Activated T-cell treated with anti-CD3 and anti-CD28 coated beads, Interleukin-2, amount 50 U/mL, for 4 hours (primary cell): ENCODE results near the gene IFT25. TPM values are rescaled to one million over a fixed set of nuclear protein-coding genes. Genes with fewer than 3 reads are reported as not detected.

Experiments used
- ATAC-seq, 2 donors: fragments of 200-7000 bp; cut with Tn5 transposase; one replicate each; pipeline ENCODE4 v1.10.0; 2021
- DNase-seq: peaks from one replicate; pipeline ENCODE4 v3.0.0-alpha.2; 2020
- H3K27me3 Mint-ChIP-seq: one replicate; pipeline ENCODE4 v1.8.0; 2021; ENCODE audit warnings: low read depth, mixed read lengths
- H3K36me3 Mint-ChIP-seq: one replicate; pipeline ENCODE4 v1.8.0; 2022; ENCODE audit warnings: mixed read lengths; ENCODE audit not compliant: insufficient read depth
- H3K4me1 Mint-ChIP-seq: one replicate; pipeline ENCODE4 v1.8.0; 2021; ENCODE audit warnings: low read depth, mixed read lengths
- H3K4me3 Mint-ChIP-seq: one replicate; pipeline ENCODE4 v1.8.0; 2021; ENCODE audit warnings: mild to moderate bottlenecking, moderate library complexity, mixed read lengths
- H3K9me3 Mint-ChIP-seq: one replicate; pipeline ENCODE4 v1.8.0; 2021; ENCODE audit warnings: mixed read lengths
- total RNA-seq, 3 donors: library from RNA; stranded (reverse); gene quantifications; one replicate each; pipeline ENCODE4 v1.2.1, GENCODE V29; 2021

The IFT25 gene
- total RNA-seq, 3 donors from 2014 or later: 26.0 to 31.5 (median 28.1) TPM

GRCh38 chr1:53919675-53920066 lies 25.8 kb downstream of the IFT25 start:
- H3K4me1 Mint-ChIP-seq: peaks cover 33% of the 10 kb centered on the region
- H3K27me3 Mint-ChIP-seq: no peaks in the 10 kb centered on the region
- no peak for DNase-seq
- H3K9me3 Mint-ChIP-seq: no peaks in the 10 kb centered on the region
- ATAC-seq: peak; percentile 58 to 72
- H3K36me3 Mint-ChIP-seq: peaks cover 11% of the 10 kb centered on the region
- no peak overlapping the region for H3K4me3 Mint-ChIP-seq

- Mint-ChIP-seq H3K36me3 (peaks cover 6% of the 10 kb centered on the region), H3K27me3 (no peaks in the 10 kb centered on the region), H3K4me3 (no peak overlapping the region), H3K9me3 (no peaks in the 10 kb centered on the region), H3K4me1 (peaks cover 33% of the 10 kb centered on the region)
- DNase-seq: no peak
- ATAC-seq: no peak
These were observed 27.2 kb downstream of the IFT25 start for GRCh38 chr1:53918343-53918742.

- no peaks in the 10 kb centered on the region for H3K9me3 Mint-ChIP-seq
- ATAC-seq (no peak), DNase-seq (no peak)
- H3K36me3 Mint-ChIP-seq: peaks cover 7% of the 10 kb centered on the region
- H3K4me3 Mint-ChIP-seq: no peak overlapping the region
- no peaks in the 10 kb centered on the region for H3K27me3 Mint-ChIP-seq
- peaks cover 17% of the 10 kb centered on the region for H3K4me1 Mint-ChIP-seq
These were observed 32.0 kb downstream of the IFT25 start for GRCh38 chr1:53913352-53914033.

- Mint-ChIP-seq H3K4me3 (no peak overlapping the region), H3K9me3 (no peaks in the 10 kb centered on the region), H3K4me1 (peaks cover 11% of the 10 kb centered on the region), H3K27me3 (no peaks in the 10 kb centered on the region), H3K36me3 (peaks cover 7% of the 10 kb centered on the region)
- ATAC-seq: no peak
- no peak for DNase-seq
These were observed 34.1 kb downstream of the IFT25 start for GRCh38 chr1:53911442-53911841.

GRCh38 chr1:53909946-53910345 lies 35.6 kb downstream of the IFT25 start:
- Mint-ChIP-seq H3K9me3 (no peaks in the 10 kb centered on the region), H3K4me1 (no peaks in the 10 kb centered on the region), H3K27me3 (no peaks in the 10 kb centered on the region), H3K4me3 (no peak overlapping the region), H3K36me3 (peaks cover 4% of the 10 kb centered on the region)
- ATAC-seq (no peak), DNase-seq (no peak)

GRCh38 chr1:53906121-53906520 lies 39.4 kb downstream of the IFT25 start:
- H3K4me1 Mint-ChIP-seq: no peaks in the 10 kb centered on the region
- no peaks in the 10 kb centered on the region for H3K9me3 Mint-ChIP-seq
- DNase-seq (no peak), ATAC-seq (no peak)
- H3K36me3 Mint-ChIP-seq: no peaks in the 10 kb centered on the region
- H3K27me3 Mint-ChIP-seq: no peaks in the 10 kb centered on the region
- H3K4me3 Mint-ChIP-seq: no peak overlapping the region

- no peaks in the 10 kb centered on the region for H3K36me3 Mint-ChIP-seq
- no peak for DNase-seq
- ATAC-seq: no peak
- no peaks in the 10 kb centered on the region for H3K27me3 Mint-ChIP-seq
- H3K4me3 Mint-ChIP-seq: no peak overlapping the region
- H3K4me1 Mint-ChIP-seq: no peaks in the 10 kb centered on the region
- H3K9me3 Mint-ChIP-seq: no peaks in the 10 kb centered on the region
These were observed 40.0 kb downstream of the IFT25 start for GRCh38 chr1:53905509-53905908.

GRCh38 chr1:53902235-53903138 lies 43.0 kb downstream of the IFT25 start:
- H3K4me3 Mint-ChIP-seq: no peak overlapping the region
- no peak for ATAC-seq
- H3K36me3 Mint-ChIP-seq: no peaks in the 10 kb centered on the region
- H3K4me1 Mint-ChIP-seq: no peaks in the 10 kb centered on the region
- H3K9me3 Mint-ChIP-seq: no peaks in the 10 kb centered on the region
- no peaks in the 10 kb centered on the region for H3K27me3 Mint-ChIP-seq
- no peak for DNase-seq

GRCh38 chr1:53899708-53900107 lies 45.8 kb downstream of the IFT25 start:
- no peak for ATAC-seq
- no peaks in the 10 kb centered on the region for H3K9me3 Mint-ChIP-seq

GRCh38 chr1:53899206-53899628 lies 46.3 kb downstream of the IFT25 start:
- Mint-ChIP-seq H3K36me3 (no peaks in the 10 kb centered on the region), H3K4me3 (no peak overlapping the region), H3K9me3 (no peaks in the 10 kb centered on the region), H3K4me1 (no peaks in the 10 kb centered on the region), H3K27me3 (peaks cover 7% of the 10 kb centered on the region)
- DNase-seq (no peak), ATAC-seq (no peak)

More at GRCh38 chr1:53899708-53900107, 45.8 kb downstream of the IFT25 start:
- DNase-seq: no peak
- Mint-ChIP-seq H3K4me1 (no peaks in the 10 kb centered on the region), H3K36me3 (no peaks in the 10 kb centered on the region), H3K27me3 (peaks cover 7% of the 10 kb centered on the region), H3K4me3 (no peak overlapping the region)

- DNase-seq (no peak), ATAC-seq (no peak)
- Mint-ChIP-seq H3K4me3 (no peak overlapping the region), H3K4me1 (no peaks in the 10 kb centered on the region), H3K9me3 (no peaks in the 10 kb centered on the region), H3K27me3 (peaks cover 7% of the 10 kb centered on the region), H3K36me3 (no peaks in the 10 kb centered on the region)
These were observed 48.8 kb downstream of the IFT25 start for GRCh38 chr1:53896635-53897229.

- peaks cover 7% of the 10 kb centered on the region for H3K27me3 Mint-ChIP-seq
- DNase-seq (no peak), ATAC-seq (no peak)
- peaks cover 8% of the 10 kb centered on the region for H3K4me1 Mint-ChIP-seq
- H3K36me3 Mint-ChIP-seq: no peaks in the 10 kb centered on the region
- no peak overlapping the region for H3K4me3 Mint-ChIP-seq
- no peaks in the 10 kb centered on the region for H3K9me3 Mint-ChIP-seq
These were observed 50.1 kb downstream of the IFT25 start for GRCh38 chr1:53895421-53895820.

GRCh38 chr1:53894644-53895043 lies 50.9 kb downstream of the IFT25 start:
- no peak for ATAC-seq
- H3K4me3 Mint-ChIP-seq: no peak overlapping the region

GRCh38 chr1:53893999-53894636 lies 51.4 kb downstream of the IFT25 start, which contains the start of gene DIO1:
DIO1 (plus strand) TSS chr1:53894187; CDS start chr1:53894211, 24 bp downstream.
- no peaks in the 10 kb centered on the region for H3K9me3 Mint-ChIP-seq
- no peak for ATAC-seq
- peaks cover 7% of the 10 kb centered on the region for H3K27me3 Mint-ChIP-seq
- H3K36me3 Mint-ChIP-seq: no peaks in the 10 kb centered on the region
- no peak for DNase-seq
- H3K4me3 Mint-ChIP-seq: no peak within 1 kb of the TSS
- H3K4me1 Mint-ChIP-seq: peaks cover 14% of the 10 kb centered on the region

More at GRCh38 chr1:53894644-53895043, 50.9 kb downstream of the IFT25 start:
- Mint-ChIP-seq H3K4me1 (peaks cover 12% of the 10 kb centered on the region), H3K36me3 (no peaks in the 10 kb centered on the region), H3K9me3 (no peaks in the 10 kb centered on the region), H3K27me3 (peaks cover 7% of the 10 kb centered on the region)
- DNase-seq: no peak
